ENCODE data around the gene GH1.
"Not testable (repeated sequence)": the region's sequence is repeated elsewhere in the genome, so short reads cannot be mapped to it uniquely, and the experiment has no call there.

The GH1 gene

DNA sequence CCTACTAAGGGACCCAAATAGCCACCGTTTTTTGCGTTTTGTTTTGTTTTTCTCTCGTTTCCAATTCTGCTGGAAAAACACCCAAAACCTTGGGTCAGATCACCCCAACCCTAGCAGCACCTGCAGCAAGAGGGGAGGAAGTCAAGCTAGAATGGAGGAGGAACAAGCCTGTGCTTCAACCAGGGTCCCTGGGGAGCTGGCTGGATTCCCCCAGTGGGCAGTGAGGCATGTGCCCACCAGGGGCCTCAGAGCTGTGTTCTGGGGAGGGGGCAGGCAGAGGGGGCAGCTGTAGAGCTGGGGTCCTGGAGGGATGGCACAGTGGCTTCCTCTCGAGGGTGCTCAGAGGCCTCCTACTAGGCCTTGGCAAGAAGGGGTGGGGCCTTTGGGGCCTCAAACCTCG lies 7.0 kb upstream of the GH1 start:
- DNase-seq = no peak

DNA sequence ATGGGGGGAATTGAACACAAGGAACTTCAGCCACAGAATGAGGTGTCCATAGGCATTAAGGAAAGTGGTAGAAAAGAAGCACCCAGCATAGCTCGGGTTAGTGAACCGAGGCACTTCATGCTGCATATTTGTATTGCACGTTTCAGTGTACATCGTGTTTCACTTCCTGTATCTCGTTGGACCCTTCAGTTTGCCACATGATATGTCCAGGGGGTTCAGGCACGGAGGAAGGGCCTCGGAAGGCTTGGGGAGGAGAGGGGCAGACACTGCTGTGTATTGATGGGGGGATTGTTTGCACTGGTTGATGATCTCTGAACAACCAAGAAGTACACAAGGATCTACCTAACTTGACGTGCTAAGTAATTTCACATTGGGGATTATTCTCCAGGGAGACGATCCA lies 3.8 kb upstream of the GH1 start:
- not testable (repeated sequence) for DNase-seq

DNA sequence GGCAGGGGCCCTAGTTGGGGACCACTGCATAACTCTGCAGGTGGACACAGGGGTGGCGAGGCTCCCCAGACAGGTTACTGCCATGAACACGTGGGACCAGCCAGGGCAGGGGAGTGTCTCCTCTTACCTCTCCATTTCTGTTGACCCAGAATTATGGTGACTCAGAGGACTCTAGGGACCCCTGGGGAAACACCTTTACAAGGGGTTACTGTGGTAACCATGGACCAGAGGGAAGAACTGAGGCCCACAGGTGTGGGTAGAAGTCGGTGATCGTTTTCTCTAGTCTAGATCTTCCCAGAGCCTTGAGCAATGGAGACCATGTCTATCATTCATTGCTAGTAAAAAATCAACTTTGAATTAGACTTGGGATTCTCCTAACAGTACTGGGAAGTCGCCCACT lies 2.1 kb upstream of the GH1 start:
- DNase-seq = not testable (repeated sequence)

DNA sequence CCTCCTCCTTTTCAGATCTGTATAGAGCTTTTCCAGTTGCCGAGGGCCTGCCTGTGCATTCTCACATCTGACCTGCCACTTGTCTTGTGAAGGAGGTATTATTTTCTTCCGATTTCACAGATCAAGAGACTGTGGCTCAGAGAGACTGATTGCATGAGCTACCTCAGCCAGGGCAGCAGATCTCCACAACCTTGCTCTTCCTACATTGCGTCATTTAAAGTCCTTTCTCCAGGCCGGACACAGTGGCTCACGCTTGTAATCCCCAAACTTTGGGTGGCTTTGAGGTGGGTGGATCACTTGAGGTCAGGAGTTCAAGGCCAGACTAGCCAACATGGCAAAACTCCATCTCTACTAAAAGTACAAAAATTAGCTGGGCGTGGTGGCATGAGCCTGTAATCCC lies 1.4 kb upstream of the GH1 start:
- not testable (repeated sequence) for DNase-seq

DNA sequence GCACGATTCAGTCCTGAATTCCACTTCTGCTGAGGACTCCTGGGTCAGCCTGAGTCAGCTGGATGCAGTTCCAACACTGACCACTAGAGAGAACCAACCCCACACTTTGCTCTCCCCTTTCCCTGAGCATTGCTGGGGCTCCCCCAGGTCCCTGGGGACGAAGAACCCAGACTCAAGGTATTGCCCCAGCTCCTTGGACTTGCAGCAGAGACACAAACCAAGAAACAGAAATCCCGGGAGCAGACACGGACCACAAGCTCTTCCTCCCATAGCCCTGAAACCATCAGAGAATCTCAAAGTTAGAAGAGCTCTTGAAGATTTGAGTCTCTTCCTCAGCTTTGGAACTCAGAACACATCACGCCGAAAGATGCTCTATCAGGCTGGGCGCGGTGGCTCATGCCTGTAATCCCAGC lies 678 bp upstream of the GH1 start:
- no peak for DNase-seq

DNA sequence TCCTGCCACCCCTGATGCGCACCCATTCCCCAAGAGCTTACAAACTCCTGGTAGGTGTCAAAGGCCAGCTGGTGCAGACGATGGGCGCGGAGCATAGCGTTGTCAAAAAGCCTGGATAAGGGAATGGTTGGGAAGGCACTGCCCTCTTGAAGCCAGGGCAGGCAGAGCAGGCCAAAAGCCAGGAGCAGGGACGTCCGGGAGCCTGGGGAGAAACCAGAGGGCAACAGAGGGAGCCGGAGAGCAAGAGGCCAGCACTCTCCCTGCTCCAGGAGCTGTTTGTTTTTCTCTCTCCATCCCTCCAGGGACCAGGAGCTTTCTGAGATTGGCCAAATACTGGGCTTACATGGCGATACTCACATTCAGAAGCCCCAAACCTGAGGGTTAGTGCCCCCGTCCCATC lies 334 bp downstream of the GH1 start:
- DNase-seq = no peak

DNA sequence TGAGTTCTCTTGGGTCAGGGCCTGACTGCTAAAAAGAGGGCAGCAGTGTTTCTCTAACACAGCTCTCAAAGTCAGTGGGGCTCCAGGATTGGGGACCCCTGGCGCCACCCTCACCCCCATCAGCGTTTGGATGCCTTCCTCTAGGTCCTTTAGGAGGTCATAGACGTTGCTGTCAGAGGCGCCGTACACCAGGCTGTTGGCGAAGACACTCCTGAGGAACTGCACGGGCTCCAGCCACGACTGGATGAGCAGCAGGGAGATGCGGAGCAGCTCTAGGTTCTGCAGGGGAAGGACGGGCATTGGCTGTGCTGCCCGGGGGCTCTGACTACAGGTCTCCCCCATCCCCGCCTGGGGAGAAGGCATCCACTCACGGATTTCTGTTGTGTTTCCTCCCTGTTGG lies 993 bp downstream of the GH1 start:
- no peak for DNase-seq

DNA sequence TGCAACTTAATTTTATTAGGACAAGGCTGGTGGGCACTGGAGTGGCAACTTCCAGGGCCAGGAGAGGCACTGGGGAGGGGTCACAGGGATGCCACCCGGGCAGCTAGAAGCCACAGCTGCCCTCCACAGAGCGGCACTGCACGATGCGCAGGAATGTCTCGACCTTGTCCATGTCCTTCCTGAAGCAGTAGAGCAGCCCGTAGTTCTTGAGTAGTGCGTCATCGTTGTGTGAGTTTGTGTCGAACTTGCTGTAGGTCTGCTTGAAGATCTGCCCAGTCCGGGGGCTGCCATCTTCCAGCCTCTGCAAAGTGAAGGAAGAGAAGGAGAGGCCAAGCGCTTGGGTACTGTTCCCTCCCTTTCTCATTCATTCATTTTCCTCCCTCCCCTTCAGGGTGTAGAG lies 1.4 kb downstream of the GH1 start:
- not testable (repeated sequence) for DNase-seq

DNA sequence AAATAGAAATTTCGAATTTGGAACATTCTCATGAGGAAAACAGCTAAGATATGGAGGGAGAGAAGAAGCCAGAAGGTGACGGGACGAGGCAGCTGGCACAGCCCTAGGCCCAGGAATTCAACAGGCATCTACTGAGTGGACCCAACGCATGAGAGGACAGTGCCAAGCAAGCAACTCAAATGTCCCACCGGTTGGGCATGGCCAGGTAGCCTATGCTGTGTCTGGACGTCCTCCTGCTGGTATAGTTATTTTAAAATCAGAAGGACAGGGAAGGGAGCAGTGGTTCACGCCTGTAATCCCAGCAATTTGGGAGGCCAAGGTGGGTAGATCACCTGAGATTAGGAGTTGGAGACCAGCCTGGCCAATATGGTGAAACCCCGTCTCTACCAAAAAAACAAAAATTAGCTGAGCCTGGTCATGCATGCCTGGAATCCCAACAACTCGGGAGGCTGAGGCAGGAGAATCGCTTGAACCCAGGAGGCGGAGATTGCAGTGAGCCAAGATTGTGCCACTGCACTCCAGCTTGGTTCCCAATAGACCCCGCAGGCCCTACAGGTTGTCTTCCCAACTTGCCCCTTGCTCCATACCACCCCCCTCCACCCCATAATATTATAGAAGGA lies 2.0 kb downstream of the GH1 start:
- no peak for DNase-seq

DNA sequence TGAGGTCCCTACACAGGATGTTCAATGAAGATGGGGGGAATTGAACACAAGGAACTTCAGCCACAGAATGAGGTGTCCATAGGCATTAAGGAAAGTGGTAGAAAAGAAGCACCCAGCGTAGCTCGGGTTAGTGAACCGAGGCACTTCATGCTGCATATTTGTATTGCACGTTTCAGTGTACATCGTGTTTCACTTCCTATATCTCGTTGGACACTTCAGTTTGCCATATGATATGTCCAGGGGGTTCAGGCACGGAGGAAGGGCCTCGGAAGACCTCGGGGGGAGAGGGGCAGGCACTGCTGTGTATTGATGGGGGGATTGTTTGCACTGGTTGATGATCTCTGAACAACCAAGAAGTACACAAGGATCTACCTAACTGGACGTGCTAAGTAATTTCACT lies 2.9 kb downstream of the GH1 start:
- not testable (repeated sequence) for DNase-seq

DNA sequence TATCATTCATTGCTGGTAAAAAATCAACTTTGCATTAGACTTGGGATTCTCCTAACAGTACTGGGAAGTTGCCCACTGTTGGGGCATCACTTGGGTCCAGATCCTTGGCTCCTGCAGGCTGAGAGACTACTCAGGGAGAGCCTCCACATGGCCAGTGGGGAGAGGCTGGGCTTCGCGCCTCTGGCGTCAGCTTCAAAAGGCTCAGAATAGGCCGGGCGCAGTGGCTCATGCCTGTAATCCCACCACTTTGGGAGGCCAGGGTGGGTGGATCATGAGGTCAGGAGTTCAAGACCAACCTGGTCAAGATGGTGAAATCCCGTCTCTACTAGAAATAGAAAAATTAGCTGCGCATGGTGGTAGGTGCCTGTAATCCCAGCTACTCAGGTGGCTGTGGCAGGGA lies 4.2 kb downstream of the GH1 start:
- no peak for DNase-seq

DNA sequence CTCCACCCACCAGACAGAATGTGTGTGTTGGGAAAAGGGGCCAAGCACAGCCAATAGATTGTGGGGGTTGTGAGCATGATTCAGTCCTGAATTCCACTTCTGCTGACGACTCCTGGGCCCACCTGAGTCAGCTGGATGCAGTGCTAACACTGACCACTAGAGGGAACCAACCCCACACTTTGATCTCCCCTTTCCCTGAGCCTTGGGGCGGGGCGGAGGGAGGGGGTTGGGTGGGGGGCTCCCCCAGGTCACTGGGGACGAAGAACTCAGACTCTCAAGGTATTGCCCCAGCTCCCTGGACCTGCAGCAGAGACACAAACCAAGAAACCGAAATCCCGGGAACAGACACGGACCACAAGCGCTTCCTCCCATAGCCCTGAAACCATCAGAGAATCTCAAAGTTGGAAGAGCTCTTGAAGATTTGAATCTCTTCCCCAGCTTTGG lies 7.0 kb downstream of the GH1 start:
- DNase-seq = no peak

DNA sequence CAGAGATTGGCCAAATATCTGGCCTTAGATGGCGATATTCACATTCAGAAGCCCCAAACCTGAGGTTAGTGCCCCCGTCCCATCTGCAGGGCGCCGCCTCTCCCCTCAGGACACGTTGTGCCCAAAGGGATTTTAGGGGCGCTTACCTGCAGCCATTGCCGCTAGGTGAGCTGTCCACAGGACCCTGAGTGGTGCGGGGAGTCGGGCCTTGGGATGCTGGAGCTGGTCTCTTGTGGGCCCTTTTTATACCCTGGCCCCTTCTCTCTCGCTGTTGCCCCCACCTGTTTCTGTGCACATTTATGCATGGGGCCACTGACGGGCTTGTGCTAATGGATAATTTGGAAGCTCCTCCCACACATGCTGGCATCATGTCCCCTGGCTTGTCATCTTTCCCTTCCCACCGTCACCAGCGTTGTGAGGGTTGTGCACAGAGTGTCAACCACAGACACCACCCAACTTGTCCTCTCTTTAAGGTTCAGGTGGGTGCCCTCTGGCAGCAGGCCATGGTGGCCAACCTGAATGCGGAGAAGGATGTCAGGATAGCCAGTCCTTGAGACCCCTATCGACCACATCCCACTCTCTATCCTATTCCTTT lies 7.5 kb downstream of the GH1 start, which contains the start of gene CSHL1:
Gene CSHL1, minus strand, starts transcription at position 218 of the 595 bp plus-strand sequence. Its CDS starts 62 bp downstream, at position 156.
- DNase-seq = no peak

DNA sequence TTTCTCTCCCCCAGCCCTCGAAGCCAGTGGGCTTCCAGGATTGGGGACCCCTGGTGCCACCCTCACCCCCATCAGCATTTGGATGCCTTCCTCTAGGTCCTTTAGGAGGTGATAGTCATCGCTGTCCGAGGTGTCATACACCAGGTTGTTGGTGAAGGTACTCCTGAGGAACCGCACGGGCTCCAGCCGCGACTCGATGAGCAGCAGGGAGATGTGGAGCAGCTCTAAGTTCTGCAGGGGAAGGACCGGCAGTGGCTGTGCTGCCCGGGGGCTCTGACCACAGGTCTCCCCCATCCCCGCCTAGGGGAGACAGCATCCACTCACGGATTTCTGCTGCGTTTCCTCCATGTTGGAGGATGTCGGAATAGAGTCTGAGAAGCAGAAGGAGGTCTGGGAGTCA lies 8.5 kb downstream of the GH1 start:
- no peak for DNase-seq

DNA sequence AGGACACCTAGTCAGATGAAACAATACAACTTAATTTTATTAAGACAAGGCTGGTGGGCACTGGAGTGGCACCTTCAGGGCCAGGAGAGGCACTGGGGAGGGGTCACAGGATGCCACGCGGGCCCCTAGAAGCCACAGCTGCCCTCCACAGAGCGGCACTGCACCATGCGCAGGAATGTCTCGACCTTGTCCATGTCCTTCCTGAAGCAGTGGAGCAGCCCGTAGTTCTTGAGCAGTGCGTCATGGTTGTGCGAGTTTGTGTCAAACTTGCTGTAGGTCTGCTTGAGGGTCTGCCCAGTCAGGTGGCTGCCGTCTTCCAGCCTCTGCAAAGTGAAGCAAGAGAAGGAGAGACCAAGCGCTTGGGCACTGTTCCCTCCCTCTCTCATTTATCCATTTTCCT lies 9.1 kb downstream of the GH1 start:
- DNase-seq = not testable (repeated sequence)

DNA sequence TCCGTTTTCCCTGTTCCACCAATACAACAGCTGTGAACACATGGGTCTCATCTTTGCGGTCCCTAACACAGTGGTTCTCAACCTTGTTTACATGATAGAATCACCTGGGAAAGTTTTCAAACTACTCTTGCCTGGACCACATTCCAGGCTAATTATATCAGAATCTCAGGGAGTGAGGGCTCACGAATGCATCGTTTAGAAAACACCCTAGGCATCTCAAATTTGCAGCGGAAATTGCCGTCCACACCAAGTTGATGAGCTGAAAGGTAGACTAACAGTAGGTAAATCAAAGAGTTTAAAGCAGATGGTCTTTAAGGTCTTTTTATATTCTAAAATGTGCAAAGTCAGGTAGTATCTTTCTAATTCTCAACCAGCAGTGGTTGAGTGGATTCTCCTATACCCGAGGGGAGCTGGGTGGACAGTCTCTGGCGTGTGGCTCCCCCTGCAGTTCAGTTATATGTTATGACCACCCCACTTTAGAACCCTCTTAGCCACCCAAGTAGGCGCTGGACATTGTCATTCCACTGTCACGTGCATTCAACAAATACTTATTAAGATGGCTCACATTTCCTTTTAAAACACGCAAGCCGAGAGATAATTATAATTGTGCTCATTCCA lies 11.4 kb downstream of the GH1 start:
- not testable (repeated sequence) for DNase-seq

DNA sequence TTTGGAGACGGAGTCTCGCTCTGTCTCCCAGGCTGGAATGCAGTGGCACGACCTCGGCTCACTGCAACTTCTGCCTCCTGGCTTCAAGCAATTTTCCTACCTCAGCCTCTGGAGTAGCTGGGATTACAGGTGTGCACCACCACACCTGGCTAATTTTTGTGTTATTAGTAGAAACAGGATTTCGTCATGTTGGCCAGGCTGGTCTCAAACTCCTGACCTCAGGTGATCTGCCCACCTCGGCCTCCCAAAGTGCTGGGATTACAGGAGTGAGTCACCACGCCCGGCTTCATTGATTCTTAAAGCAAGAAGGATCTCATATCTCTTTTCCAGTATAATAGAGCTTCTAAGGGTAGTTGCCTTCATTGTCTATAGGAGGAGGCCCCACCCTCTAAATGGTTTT lies 13.8 kb downstream of the GH1 start:
- DNase-seq = not testable (repeated sequence)

DNA sequence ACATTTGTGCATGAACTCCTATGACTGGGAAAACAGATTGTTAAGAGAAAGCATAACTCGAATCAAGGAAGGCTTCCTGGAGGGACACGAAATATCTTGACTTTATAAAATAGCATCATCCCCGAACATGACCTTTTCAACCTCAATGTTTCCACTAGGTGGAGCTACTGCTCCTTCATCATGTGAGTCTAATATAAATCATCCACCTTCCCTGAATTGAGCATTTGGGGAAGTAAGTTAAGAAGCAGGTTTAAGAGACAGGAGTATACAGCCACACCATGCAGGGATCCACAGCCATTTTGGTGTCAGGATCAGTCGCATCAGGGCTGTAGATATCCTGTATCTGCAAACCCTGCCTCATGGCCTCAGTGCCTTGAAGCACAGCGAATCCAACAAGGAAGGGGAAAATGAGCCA lies 14.8 kb downstream of the GH1 start:
- DNase-seq = not testable (repeated sequence)

DNA sequence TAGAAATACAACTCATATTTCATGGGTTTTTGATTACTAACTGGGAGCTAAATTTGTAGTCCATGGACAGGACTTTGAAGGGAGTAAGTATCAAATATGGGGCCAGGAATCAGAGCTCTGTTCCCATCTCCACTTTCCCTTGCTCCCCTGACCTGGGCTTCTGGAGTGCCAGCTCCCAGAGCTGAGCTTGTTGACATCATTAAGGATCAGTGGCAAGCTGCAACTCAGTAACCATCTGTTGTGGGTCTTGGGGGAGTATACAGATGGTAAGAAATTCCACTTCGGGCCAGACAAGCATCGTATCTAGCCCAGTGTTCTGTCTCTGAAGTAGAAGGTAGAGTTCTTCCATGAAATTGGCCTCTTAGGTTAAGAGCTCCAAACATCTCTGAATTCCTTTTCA lies 16.7 kb downstream of the GH1 start:
- peak; percentile 45 for DNase-seq

DNA sequence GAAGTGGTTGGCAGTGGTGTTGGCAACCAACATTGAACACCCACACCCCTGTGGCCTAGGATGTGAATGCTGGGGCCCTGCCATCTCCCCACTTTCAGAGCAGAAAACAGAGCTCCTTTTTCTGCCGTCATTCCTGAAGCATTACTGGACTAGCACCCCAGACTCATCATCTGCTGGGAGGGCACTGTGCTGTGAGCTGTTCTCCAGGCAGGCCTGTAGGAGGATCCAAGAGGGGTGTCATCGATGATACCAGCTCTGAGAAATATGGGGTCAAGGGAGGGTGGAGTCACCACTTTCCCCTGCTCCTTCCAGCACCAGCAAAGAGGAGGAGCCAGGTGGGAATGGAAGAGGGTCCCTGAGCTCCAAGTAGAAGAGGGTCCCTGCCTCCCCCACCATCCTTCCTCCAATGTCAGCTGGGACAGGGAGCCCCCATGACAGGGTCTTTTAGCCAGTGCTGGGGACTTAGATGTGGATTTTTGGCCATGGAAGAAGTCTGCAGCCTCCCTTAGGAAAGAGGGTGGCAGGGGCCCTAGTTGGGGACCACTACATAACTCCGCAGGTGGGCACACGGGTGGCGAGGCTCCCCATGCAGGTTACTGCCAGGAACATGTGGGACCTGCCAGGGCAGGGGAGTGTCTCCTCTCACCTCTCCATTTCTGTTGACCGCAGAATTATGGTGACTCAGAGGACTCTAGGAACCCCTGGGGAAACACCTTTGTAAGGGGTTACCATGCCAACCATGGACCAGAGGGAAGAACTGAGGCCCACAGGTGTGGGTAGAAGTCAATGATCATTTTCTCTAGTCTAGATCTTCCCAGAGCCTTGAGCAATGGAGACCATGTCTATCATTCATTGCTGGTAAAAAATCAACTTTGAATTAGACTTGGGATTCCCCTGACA lies 19.5 kb downstream of the GH1 start:
- not testable (repeated sequence) for DNase-seq

DNA sequence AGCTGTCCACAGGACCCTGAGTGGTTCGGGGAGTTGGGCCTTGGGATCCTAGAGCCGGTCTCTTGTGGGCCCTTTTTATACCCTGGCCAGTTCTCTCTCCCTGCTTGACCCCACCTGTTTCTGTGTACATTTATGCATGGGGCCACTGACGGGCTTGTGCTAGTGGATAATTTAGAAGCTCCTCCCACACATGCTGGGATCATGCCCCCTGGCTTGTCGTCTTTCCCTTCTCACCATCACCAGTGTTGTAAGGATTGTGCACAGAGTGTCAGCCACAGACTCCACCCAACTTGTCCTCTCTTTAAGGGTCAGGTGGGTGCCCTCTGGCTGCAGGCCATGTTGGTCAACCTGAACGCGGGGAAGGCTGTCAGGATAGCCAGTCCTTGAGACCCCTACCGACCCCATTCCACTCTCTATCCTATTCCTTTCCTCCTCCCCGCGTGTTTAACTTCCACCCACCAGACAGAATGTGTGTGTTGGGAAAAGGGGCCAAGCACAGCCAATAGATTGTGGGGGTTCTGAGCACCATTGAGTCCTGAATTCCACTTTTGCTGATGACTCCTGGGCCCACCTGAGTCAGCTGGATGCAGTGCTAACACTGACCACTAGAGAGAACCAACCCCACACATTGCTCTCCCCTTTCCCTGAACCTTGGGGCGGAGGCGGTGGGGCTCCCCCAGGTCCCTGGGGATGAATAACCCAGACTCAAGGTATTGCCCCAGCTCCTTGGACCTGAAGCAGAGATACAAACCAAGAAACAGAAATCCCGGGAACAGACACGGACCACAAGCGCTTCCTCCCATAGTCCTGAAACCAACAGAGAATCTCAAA lies 21.9 kb downstream of the GH1 start, which contains the start of gene CSH1:
Gene CSH1, minus strand, starts transcription at position 51 of the 831 bp plus-strand sequence. CDS start 63 bp downstream, outside the sequence.
- DNase-seq = not testable (repeated sequence)

DNA sequence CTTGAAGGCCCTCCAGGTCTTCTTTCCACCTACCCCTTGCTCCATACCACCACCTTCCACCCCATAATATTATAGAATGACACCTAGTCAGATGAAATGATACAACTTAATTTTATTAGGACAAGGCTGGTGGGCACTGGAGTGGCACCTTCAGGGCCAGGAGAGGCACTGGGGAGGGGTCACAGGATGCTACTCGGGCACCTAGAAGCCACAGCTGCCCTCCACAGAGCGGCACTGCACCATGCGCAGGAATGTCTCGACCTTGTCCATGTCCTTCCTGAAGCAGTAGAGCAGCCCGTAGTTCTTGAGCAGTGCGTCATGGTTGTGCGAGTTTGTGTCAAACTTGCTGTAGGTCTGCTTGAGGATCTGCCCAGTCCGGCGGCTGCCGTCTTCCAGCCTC lies 23.8 kb downstream of the GH1 start:
- DNase-seq = not testable (repeated sequence)

Data from NCI-H2171 (cell line).